A673 (cell line): Measurements from ENCODE around the gene SDCBP2.

Source experiments
- CTCF ChIP-seq: fragments of 300-800, 200-600 bp; sonication (generic); conservative IDR thresholded peaks from 2 replicates; pipeline ENCODE4 v1.5.1; 2017; ENCODE audit warnings: low read depth, mild to moderate bottlenecking, antibody characterized with exemption, low read length, moderate library complexity, mixed read lengths
- EZH2 ChIP-seq: fragments of 200-600 bp; sonication (generic); IDR thresholded peaks from 2 replicates; pipeline ENCODE4 v1.6.1; 2017; ENCODE audit warnings: borderline replicate concordance, low read depth, mild to moderate bottlenecking, mixed read lengths, antibody characterized with exemption, low read length; ENCODE audit not compliant: poor library complexity, severe bottlenecking

- TF ChIP-seq EZH2 (no peak), CTCF (no peak)
Observed at GRCh38 chr20:1307171-1307570, 21.8 kb downstream of the SDCBP2 start.
